Caco-2 (cell line): ENCODE measurements around the gene ISYNA1. TPM values are rescaled to one million over a fixed set of nuclear protein-coding genes. Genes with fewer than 3 reads are reported as not detected.

Experiments used
- BruUV-seq: library from RNA; stranded (reverse); fragments of 400-500 nt; replicated peaks from 2 replicates; lab custom pipeline; 2021; lab: Mats Ljungman, UMichigan
- CTCF ChIA-PET: fragments of 300-600 bp; sonication (Branson Sonifier 250); formaldehyde crosslinking; loops from one replicate; lab custom pipeline; 2022; ENCODE audit warnings: antibody characterized with exemption; lab: Charles Lee
- POLR2A ChIA-PET: fragments of 300-600 bp; sonication (Branson Sonifier 250); formaldehyde crosslinking; loops from one replicate; lab custom pipeline; 2022; ENCODE audit warnings: antibody characterized with exemption; lab: Charles Lee
- DNase-seq, 2 experiments: peaks; one replicate each; pipeline versions ENCODE4 v3.0.0 to v3.0.0-alpha.2; 2020 to 2022
- H3K27me3 ChIP-seq: replicated peaks from 2 replicates; pipeline ENCODE4 v1.6.0; 2011; ENCODE audit warnings: low read length; ENCODE audit not compliant: control insufficient read depth, insufficient read depth
- H3K36me3 ChIP-seq: 2 replicates; pipeline ENCODE4 v1.5.1; 2011; ENCODE audit warnings: low read length; ENCODE audit not compliant: control insufficient read depth, insufficient read depth
- H3K4me1 ChIP-seq: fragments of 250-450 bp; sonication (Bioruptor Pico); 2 replicates; pipeline ENCODE4 v1.5.1; 2020; ENCODE audit warnings: mild to moderate bottlenecking
- H3K4me3 ChIP-seq: 2 replicates; pipeline ENCODE4 v1.5.1; 2011; ENCODE audit warnings: low read depth, mild to moderate bottlenecking, control low read depth, low read length
- H3K9me3 ChIP-seq: fragments of 250-450 bp; sonication (Bioruptor Pico); 2 replicates; pipeline ENCODE4 v1.5.1; 2020; ENCODE audit warnings: mild to moderate bottlenecking, moderate library complexity
- H3K27ac Mint-ChIP-seq: one replicate; pipeline ENCODE4 v1.8.0; 2022; ENCODE audit warnings: mixed read lengths; ENCODE audit not compliant: unreplicated experiment
- H3K27me3 Mint-ChIP-seq: one replicate; pipeline ENCODE4 v1.8.0; 2022; ENCODE audit warnings: mixed read lengths; ENCODE audit not compliant: insufficient read depth, unreplicated experiment
- H3K36me3 Mint-ChIP-seq: one replicate; pipeline ENCODE4 v1.8.0; 2022; ENCODE audit warnings: mild to moderate bottlenecking, mixed read lengths; ENCODE audit not compliant: insufficient read depth, unreplicated experiment
- H3K4me1 Mint-ChIP-seq: one replicate; pipeline ENCODE4 v1.8.0; 2022; ENCODE audit warnings: low read depth, mixed read lengths; ENCODE audit not compliant: unreplicated experiment
- H3K4me3 Mint-ChIP-seq: one replicate; pipeline ENCODE4 v1.8.0; 2022; ENCODE audit warnings: mild to moderate bottlenecking, moderate library complexity, mixed read lengths; ENCODE audit not compliant: unreplicated experiment
- H3K9me3 Mint-ChIP-seq: one replicate; pipeline ENCODE4 v1.8.0; 2022; ENCODE audit warnings: mixed read lengths; ENCODE audit not compliant: unreplicated experiment
- CTCF ChIP-seq, 2 experiments: fragments of 200-600 bp in 1 of 2; IDR thresholded peaks; 1 replicate in 1 of 2; 2 replicates in 1 of 2; pipeline versions ENCODE4 v1.5.1 to v1.8.0; 2011 to 2022; ENCODE audit warnings: antibody characterized with exemption in 1 of 2, control low read depth in 1 of 2, inconsistent platforms in 1 of 2, low read depth in 1 of 2, low read length in 1 of 2, mild to moderate bottlenecking in 1 of 2, moderate library complexity in 1 of 2; ENCODE audit not compliant: insufficient read depth in 1 of 2, severe bottlenecking in 1 of 2, unreplicated experiment in 1 of 2
- intact Hi-C: fragments of 100-400 bp; cut with micrococcal nuclease; formaldehyde crosslinking; loops from one replicate; pipeline ENCODE4 v1.10.0; 2022; ENCODE audit not compliant: unreplicated experiment
- total RNA-seq: library from RNA; stranded (reverse); gene quantifications from 2 replicates; pipeline ENCODE4 v1.2.3, GENCODE V29; 2022

Gene ISYNA1
- total RNA-seq, 1 experiment from 2014 or later, result 65.3 TPM

GRCh38 chr19:18483119-18483890 lies 45.4 kb upstream of the ISYNA1 start:
- no peaks in the 10 kb centered on the region for H3K4me1 Mint-ChIP-seq
- H3K4me1 ChIP-seq, result no peaks in the 10 kb centered on the region

GRCh38 chr19:18481505-18482222 lies 43.7 kb upstream of the ISYNA1 start:
- Mint-ChIP-seq H3K9me3 (no peaks in the 10 kb centered on the region), H3K36me3 (peaks cover 26% of the 10 kb centered on the region), H3K4me3 (no peak overlapping the region), H3K4me1 (peaks cover 5% of the 10 kb centered on the region), H3K27me3 (no peaks in the 10 kb centered on the region), H3K27ac (no peak overlapping the region)
- ChIA-PET CTCF (interaction anchor here (0.6 to 1.5 kb wide), 2 partner anchors 57 to 108 kb away, joined by 5 to 7 read pairs; no protein-coding TSS in a partner anchor), POLR2A (no interaction called here)
- no TSS peak for BruUV-seq
- no peak for DNase-seq
- Histone ChIP-seq H3K36me3 (no peaks in the 10 kb centered on the region), H3K4me1 (no peaks in the 10 kb centered on the region), H3K4me3 (no peak overlapping the region), H3K9me3 (no peaks in the 10 kb centered on the region), H3K27me3 (no peaks in the 10 kb centered on the region)
- intact Hi-C loops, result no loop called here
- no peak for TF ChIP-seq CTCF (IDR thresholded peaks at IDR 0.05; ENCODE audit: insufficient read depth in 1 of 2, low read depth in 1 of 2, low read length in 1 of 2, severe bottlenecking in 1 of 2, unreplicated experiment in 1 of 2)

More at GRCh38 chr19:18483119-18483890, 45.4 kb upstream of the ISYNA1 start:
- ChIA-PET POLR2A (no interaction called here), CTCF (interaction anchor here (1.5 kb wide), 1 partner anchor 106 kb away, joined by 7 read pairs; no protein-coding TSS in a partner anchor)
- BruUV-seq, result no TSS peak
- no peak for TF ChIP-seq CTCF (IDR thresholded peaks at IDR 0.05; ENCODE audit: insufficient read depth in 1 of 2, low read depth in 1 of 2, low read length in 1 of 2, severe bottlenecking in 1 of 2, unreplicated experiment in 1 of 2)
- Histone ChIP-seq H3K27me3 (no peaks in the 10 kb centered on the region), H3K36me3 (no peaks in the 10 kb centered on the region), H3K4me3 (no peak overlapping the region), H3K9me3 (no peaks in the 10 kb centered on the region)
- Mint-ChIP-seq H3K4me3 (no peak overlapping the region), H3K36me3 (peaks cover 31% of the 10 kb centered on the region), H3K27ac (no peak overlapping the region), H3K27me3 (no peaks in the 10 kb centered on the region), H3K9me3 (no peaks in the 10 kb centered on the region)
- intact Hi-C loops, result no loop called here
- no peak for DNase-seq

- intact Hi-C loops, result no loop called here
- POLR2A ChIA-PET, result no interaction called here
These were observed 42.2 kb upstream of the ISYNA1 start for GRCh38 chr19:18480006-18480691.

More at GRCh38 chr19:18480006-18480691, 42.2 kb upstream of the ISYNA1 start:
- Histone ChIP-seq H3K9me3 (no peaks in the 10 kb centered on the region), H3K36me3 (no peaks in the 10 kb centered on the region), H3K4me3 (no peak overlapping the region), H3K27me3 (no peaks in the 10 kb centered on the region), H3K4me1 (no peaks in the 10 kb centered on the region)
- Mint-ChIP-seq H3K4me3 (no peak overlapping the region), H3K9me3 (no peaks in the 10 kb centered on the region), H3K4me1 (peaks cover 6% of the 10 kb centered on the region), H3K27me3 (no peaks in the 10 kb centered on the region), H3K27ac (no peak overlapping the region), H3K36me3 (peaks cover 22% of the 10 kb centered on the region)
- BruUV-seq, result no TSS peak
- DNase-seq, result no peak
- CTCF ChIA-PET, result no interaction called here
- no peak for TF ChIP-seq CTCF (IDR thresholded peaks at IDR 0.05; ENCODE audit: insufficient read depth in 1 of 2, low read depth in 1 of 2, low read length in 1 of 2, severe bottlenecking in 1 of 2, unreplicated experiment in 1 of 2)
